GM19099 (cell line): ENCODE measurements around the gene GAST.

Experiments used
- POLR2A ChIP-seq: IDR thresholded peaks from 3 replicates; pipeline ENCODE4 v1.6.1; 2011; ENCODE audit warnings: low read depth; ENCODE audit not compliant: insufficient read length; ENCODE audit errors: extremely low read depth

The GAST gene

DNA sequence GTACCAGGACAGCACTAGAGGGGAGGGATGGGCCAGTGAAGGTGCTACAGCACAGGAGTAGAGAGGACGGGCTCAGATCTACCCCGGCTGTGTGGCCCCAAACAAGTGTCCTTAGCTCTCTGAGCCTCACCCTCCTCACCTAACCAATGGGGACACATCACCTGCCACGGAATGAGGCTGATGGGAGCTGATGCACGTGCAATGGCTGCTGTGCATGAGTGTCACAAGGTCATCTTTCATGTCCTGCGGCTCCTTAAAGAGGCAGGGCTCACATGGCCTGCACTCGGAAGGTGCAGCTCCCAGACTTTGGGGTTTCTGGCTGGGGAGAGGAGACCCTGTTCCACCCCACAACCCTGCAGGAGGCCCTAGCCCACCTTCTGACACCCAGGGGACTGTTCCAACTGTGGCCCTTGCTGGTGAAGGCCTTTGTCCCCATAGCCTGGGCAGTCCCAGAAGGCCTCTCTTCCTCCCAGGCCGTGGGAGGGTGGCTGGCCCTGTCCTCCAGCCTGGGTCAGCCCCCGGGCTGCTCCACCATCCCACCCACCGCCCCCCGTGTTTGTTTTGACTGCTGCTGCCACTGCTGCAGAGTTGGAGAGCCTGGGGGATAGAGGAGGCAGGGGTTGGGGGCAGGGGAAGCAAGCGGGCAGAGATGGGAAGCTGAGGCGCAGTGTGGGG is 11.8 kb downstream of the GAST start:
- no peak for TF ChIP-seq POLR2A

DNA sequence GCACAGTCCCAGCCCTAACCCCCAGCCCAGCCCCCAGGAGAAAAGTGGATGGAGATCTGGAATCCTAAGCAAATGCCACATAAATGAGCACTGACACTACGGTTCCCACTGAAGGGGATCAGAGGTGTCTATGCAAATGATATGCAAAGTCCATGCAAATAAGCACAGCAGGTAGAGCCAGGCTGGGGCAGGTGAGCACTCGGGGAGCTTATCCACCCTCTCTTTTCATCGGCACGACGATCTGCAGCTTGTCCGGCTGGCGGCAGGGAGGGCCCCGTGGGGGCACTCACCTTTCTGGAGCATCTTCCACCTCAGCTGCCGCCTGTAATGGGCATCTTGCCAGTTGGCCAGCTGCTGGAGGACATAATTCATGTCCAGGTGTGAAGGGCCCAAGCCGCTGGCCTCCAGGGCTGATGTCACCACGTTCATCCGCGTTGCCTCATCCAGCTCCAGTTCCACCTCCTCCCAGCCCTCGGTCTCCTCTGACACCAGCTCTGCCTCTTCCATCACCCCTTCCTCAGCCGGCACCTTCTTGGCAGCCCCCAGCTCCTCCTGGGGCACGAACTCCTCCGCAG is 12.4 kb downstream of the GAST start:
- no peak for TF ChIP-seq POLR2A

DNA sequence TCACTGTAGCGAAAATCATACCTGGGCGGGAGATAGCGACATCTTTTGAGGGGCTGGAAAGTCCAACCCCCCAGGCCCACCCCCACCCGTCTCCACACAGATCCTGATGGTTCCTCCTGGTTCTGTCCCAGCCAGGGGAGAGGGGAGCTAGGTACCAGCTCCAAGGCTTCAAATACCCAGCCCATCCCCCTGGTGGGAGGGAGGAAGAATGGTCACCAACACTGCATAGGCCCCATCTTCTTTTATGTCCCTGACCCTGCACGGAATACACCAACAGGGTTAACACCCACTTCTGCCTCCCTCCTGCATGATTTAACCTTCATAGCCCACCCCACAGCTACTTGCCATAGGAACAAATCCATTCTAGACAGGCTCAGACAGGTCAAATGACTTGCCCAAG is 13.0 kb downstream of the GAST start:
- no peak for TF ChIP-seq POLR2A

- no peak for TF ChIP-seq POLR2A
These were observed 15.9 kb downstream of the GAST start for GRCh38 chr17:41728056-41728455.

GRCh38 chr17:41730479-41730878 is 18.3 kb downstream of the GAST start:
- no peak for TF ChIP-seq POLR2A

- TF ChIP-seq POLR2A = no peak
These were observed 19.7 kb downstream of the GAST start for GRCh38 chr17:41731836-41732235.

GRCh38 chr17:41733348-41734138 is 21.4 kb downstream of the GAST start:
- no peak for TF ChIP-seq POLR2A

DNA sequence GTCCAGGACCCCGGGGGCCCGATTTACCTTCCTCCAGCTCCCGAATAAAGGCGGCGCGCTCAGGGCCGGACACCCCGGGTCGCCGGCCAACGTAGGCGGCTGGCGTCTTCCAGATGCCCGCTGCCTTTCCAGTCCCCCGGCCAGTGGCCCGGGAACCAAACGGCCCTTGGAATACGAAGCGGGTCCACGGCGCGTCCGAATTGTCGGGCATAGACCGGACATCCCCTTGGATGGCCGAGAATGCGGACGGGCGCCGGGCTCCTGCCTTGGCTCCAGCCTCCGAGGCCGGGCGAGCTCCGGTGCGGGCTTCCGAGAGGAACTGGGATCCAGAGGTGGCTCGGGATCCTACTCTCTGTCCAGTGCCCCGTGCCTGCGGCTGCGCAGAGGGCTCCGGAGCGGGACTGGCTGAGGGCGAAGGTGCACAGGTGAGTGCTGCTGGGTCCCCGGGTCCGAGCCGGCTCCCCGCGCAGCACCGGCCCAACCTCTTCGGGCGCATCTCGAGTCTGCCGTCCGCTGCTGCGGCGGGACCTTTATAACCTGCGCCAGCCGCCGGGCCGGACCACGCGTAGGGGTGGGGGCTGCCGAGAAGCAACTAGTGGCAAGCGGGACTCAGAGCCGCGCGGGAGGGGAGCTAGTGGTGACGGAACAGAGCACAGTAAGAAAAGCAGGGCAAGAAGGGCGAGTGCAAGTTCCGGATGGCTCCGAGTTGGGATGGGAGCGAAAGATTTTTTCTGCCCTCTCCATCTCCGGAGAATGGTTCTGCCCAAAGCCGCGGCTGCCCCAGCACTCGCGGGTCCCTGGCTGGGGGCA is 22.2 kb downstream of the GAST start, which contains the start of gene HAP1:
Gene HAP1 (minus strand): TSS at position 505 of the 810 bp plus-strand sequence. CDS start 9 bp downstream, at position 496.
- TF ChIP-seq POLR2A = no peak

DNA sequence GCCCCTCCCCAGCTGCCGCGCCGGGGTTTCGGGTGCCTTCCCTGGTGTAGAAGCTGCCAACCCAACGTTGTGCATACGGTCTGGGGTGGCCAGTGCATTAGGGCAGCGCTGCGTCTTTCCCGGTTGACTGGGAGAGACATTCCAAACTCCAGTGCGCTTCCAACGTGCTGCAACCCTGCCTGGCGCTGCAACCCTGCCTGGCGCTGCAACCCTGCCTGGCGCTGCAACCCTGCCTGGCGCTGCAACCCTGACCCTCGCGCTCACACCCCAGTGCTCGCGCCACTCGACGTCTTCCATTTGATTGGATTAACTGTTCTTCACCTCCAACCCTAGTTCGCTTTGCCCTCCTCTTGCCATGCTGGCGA is 22.8 kb downstream of the GAST start:
- no peak for TF ChIP-seq POLR2A

DNA sequence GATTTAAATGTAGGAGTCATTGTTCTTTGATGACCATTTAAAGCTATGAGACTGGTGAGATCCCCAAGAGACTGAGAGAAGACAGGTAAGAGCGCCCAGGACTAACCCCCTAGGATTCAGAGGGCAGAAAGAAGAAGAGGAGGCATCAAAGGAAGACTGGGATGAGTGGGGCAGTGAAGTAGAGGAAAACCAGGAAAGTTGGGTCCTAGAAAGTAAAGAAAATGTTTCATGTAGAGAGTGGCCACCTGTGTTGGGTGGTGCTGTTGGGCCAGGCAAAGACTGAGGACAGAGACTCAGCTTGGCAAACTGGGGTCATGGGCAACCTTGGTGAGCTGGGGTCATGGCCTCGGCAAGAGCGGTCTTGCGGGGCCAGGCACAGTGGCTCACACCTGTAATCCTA is 23.6 kb downstream of the GAST start:
- TF ChIP-seq POLR2A = no peak

GRCh38 chr17:41736983-41737679 is 25.0 kb downstream of the GAST start:
- TF ChIP-seq POLR2A = no peak

DNA sequence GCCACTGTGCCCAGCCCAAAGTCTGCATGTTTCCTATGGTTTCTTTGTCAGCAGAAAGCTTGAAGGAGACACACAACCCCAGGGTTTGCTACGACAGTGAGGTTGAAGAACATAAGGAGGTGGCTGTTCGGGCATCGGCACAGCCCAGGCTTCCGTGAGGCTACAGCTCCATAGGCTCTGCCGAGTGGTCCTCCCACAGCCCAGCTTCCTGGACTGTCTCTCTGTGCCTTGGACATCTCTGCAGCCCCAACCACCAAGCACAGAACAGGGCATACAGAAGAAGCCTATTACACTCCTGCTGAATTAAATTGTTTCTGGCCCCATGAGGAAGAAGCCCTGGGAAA is 25.5 kb downstream of the GAST start:
- TF ChIP-seq POLR2A = no peak

GRCh38 chr17:41738077-41738800 is 26.1 kb downstream of the GAST start:
- TF ChIP-seq POLR2A = no peak

GRCh38 chr17:41738801-41739112 is 26.6 kb downstream of the GAST start:
- TF ChIP-seq POLR2A = no peak
